ENCODE measurements around the gene TST.

DNA sequence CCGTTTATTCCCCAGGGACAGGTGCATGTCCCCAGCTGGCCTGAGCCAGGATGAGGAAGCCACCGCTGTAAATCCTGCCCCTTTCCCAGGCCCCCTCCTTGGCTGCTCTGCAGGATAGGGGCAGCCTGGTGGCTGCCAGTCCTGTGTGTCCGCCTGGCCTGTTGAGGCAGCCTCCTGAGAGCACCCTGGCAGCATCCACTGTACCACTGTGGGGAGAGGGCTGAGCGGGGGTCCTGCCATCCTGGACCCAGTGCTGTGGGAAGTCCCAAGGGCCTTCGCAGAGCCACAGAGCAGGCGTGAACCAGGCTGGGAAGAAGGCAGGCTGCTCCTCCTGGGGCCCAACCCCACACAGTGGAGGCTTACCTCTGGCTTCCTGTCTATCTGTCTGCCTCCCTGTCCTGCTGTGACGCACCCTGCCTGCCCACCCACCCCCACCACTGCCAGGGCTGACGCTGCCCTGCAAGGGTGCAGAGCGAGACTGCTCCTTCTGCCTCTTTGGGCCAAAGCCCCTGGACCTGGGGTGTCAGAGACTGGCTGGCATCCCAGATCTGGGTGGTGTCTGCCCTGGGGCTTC lies 40.7 kb upstream of the TST start:
- TF ChIP-seq POLR2AphosphoS5 (IDR thresholded peaks at IDR 0.05) (no peak), POLR2A (IDR thresholded peaks at IDR 0.05) (no peak)
- TF ChIP-seq, protein P1, sequence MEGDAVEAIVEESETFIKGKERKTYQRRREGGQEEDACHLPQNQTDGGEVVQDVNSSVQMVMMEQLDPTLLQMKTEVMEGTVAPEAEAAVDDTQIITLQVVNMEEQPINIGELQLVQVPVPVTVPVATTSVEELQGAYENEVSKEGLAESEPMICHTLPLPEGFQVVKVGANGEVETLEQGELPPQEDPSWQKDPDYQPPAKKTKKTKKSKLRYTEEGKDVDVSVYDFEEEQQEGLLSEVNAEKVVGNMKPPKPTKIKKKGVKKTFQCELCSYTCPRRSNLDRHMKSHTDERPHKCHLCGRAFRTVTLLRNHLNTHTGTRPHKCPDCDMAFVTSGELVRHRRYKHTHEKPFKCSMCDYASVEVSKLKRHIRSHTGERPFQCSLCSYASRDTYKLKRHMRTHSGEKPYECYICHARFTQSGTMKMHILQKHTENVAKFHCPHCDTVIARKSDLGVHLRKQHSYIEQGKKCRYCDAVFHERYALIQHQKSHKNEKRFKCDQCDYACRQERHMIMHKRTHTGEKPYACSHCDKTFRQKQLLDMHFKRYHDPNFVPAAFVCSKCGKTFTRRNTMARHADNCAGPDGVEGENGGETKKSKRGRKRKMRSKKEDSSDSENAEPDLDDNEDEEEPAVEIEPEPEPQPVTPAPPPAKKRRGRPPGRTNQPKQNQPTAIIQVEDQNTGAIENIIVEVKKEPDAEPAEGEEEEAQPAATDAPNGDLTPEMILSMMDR (IDR thresholded peaks at IDR 0.05 in 8 of 11, conservative IDR thresholded peaks at IDR 0.05 in 3 of 11) = no peak
